Measurements from ENCODE around the gene IFT81. TPM values are rescaled to one million over a fixed set of nuclear protein-coding genes. Genes with fewer than 3 reads are reported as not detected.
"Not testable (repeated sequence)": the region's sequence is repeated elsewhere in the genome, so short reads cannot be mapped to it uniquely, and the experiment has no call there.

IFT81 gene
- total RNA-seq, 1 donor: 18.5 TPM

DNA sequence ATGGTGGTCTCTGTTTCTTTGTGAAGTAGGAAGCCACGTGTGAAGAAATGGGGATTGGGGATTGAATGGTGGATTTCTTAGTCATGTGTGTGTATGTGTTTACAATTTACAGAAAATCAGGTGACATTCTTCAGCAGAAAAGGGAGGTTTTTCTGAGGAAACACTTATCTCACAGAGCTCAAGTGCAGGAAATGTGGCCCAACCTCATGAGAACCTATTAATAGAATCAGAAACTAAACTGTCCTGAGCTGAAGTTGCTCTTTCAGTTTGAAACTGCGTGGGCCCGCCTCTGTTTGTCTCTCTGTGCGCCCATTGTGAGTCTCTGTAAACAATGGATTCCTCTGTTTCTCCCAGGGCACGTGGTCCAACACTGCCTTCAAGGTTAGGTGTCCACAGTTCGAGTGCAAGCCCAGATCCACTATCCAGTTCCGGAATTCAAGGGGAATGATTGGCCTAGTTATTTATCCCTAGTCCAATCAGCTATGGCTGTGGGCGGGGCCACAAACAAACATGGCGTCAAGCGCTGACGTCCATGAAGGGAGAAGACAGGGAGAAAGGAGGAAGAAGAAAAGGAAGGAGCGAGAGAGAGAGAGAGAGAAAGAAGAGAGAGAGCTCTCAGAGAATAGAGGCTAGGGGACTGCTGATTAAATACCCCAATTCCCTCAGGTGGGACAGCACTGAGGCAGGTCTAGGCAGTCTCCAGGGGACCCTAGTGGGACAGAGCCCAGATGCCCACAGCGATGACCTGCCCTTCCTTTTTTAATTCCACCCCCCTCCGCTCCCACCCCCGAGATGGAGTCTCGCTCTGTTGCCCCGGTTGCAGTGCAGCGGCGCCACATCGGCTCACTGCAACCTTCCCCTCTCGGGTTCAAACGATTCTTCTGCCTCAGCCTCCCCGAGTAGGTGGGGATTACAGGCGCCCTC, 44.4 kb upstream of the IFT81 start:
- Histone ChIP-seq H3K36me3 (ENCODE audit: insufficient read depth, low read length) (no peaks in the 10 kb centered on the region), H3K27me3 (ENCODE audit: insufficient read depth, low read length) (no peaks in the 10 kb centered on the region), H2AFZ (ENCODE audit: low read length) (peak overlapping the region; percentile 67), H3K9me3 (ENCODE audit: low read depth, low read length) (no peaks in the 10 kb centered on the region), H3K4me2 (ENCODE audit: insufficient read depth, low read length) (no peak overlapping the region), H3K4me1 (ENCODE audit: insufficient read depth, low read length) (no peaks in the 10 kb centered on the region), H4K20me1 (ENCODE audit: insufficient read depth, low read length) (no peaks in the 10 kb centered on the region), H3K79me2 (ENCODE audit: insufficient read depth, low read length) (no peaks in the 10 kb centered on the region), H3K4me3 (ENCODE audit: insufficient read depth, low read length) (no peak overlapping the region), H3K27ac (ENCODE audit: low read depth, low read length) (no peak overlapping the region)
- no peak for DNase-seq (ENCODE audit: insufficient read length, low spot score, missing footprints)
- TF ChIP-seq, protein P1, sequence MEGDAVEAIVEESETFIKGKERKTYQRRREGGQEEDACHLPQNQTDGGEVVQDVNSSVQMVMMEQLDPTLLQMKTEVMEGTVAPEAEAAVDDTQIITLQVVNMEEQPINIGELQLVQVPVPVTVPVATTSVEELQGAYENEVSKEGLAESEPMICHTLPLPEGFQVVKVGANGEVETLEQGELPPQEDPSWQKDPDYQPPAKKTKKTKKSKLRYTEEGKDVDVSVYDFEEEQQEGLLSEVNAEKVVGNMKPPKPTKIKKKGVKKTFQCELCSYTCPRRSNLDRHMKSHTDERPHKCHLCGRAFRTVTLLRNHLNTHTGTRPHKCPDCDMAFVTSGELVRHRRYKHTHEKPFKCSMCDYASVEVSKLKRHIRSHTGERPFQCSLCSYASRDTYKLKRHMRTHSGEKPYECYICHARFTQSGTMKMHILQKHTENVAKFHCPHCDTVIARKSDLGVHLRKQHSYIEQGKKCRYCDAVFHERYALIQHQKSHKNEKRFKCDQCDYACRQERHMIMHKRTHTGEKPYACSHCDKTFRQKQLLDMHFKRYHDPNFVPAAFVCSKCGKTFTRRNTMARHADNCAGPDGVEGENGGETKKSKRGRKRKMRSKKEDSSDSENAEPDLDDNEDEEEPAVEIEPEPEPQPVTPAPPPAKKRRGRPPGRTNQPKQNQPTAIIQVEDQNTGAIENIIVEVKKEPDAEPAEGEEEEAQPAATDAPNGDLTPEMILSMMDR (IDR thresholded peaks at IDR 0.05; ENCODE audit: extremely low read depth, low read depth, low read length): no peak

DNA sequence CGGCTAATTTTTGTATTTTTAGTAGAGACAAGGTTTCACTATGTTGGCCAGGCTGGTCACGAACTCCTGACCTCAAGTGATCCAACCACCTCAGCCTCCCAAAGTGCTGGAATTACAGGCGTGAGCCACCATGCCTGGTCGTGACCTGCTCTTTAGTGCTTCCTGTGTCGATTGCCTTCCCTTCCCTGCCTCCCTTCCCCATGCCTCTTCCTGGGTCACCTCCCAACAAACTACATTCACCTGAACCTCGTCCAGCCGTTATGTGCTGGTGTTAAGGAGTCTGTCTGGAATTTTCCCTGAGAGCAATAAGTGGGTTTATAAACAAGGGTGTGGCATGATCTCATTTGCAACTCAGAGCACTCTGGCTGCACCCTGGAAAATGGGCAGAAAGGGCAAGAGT, 43.7 kb upstream of the IFT81 start:
- TF ChIP-seq, protein P1 (IDR thresholded peaks at IDR 0.05; ENCODE audit: extremely low read depth, low read depth, low read length): no peak
- H3K36me3 ChIP-seq (ENCODE audit: insufficient read depth, low read length): no peaks in the 10 kb centered on the region
- H3K4me3 ChIP-seq (ENCODE audit: insufficient read depth, low read length): no peak overlapping the region
- no peaks in the 10 kb centered on the region for H3K4me1 ChIP-seq (ENCODE audit: insufficient read depth, low read length)
- no peaks in the 10 kb centered on the region for H3K9me3 ChIP-seq (ENCODE audit: low read depth, low read length)
- DNase-seq (ENCODE audit: insufficient read length, low spot score, missing footprints): no peak
- no peaks in the 10 kb centered on the region for H4K20me1 ChIP-seq (ENCODE audit: insufficient read depth, low read length)
- H3K4me2 ChIP-seq (ENCODE audit: insufficient read depth, low read length): no peak overlapping the region
- H3K27ac ChIP-seq (ENCODE audit: low read depth, low read length): no peak overlapping the region
- H3K27me3 ChIP-seq (ENCODE audit: insufficient read depth, low read length): no peaks in the 10 kb centered on the region
- H3K79me2 ChIP-seq (ENCODE audit: insufficient read depth, low read length): no peaks in the 10 kb centered on the region
- no peak overlapping the region for H2AFZ ChIP-seq (ENCODE audit: low read length)

DNA sequence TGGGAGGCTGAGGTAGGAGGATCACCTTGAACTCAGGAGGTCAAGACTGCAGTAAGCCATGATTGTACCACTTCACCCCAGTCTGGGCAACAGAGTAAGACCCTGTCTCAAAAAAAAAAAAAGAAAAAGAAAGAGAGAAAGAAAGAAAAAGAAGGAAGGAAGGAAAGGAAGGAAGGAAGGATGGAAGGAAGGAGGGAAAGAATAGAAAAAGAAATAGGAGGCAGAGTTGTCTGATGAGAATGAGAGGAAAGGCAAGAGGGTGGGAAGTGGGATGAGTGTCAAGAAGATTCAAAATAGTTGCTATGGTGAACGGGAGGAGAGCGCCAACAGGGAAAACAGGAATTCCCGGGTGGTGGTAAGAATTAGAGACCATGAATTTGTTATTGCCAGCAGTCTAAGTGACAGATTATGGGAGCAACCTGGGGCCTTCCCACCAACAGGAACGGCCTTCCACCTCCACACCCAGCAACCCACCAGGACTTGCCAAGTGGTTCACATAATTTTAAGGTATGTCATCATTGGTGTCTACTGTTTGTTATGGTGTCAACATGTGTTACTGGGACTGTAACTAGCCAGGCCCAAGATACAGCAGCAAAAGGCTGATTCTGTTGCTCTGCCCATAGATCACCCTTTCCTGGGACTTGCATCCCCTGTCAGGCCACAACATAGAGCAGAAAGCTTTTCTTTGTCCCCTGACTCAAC, 39.7 kb upstream of the IFT81 start:
- Histone ChIP-seq H3K36me3 (ENCODE audit: insufficient read depth, low read length) (no peaks in the 10 kb centered on the region), H3K4me2 (ENCODE audit: insufficient read depth, low read length) (no peak overlapping the region), H3K27ac (ENCODE audit: low read depth, low read length) (no peak overlapping the region), H2AFZ (ENCODE audit: low read length) (no peak overlapping the region), H3K79me2 (ENCODE audit: insufficient read depth, low read length) (no peaks in the 10 kb centered on the region), H3K9me3 (ENCODE audit: low read depth, low read length) (no peaks in the 10 kb centered on the region), H4K20me1 (ENCODE audit: insufficient read depth, low read length) (no peaks in the 10 kb centered on the region), H3K4me3 (ENCODE audit: insufficient read depth, low read length) (no peak overlapping the region), H3K4me1 (ENCODE audit: insufficient read depth, low read length) (no peaks in the 10 kb centered on the region), H3K27me3 (ENCODE audit: insufficient read depth, low read length) (peaks cover 9% of the 10 kb centered on the region)
- no peak for DNase-seq (ENCODE audit: insufficient read length, low spot score, missing footprints)
- TF ChIP-seq, protein P1 (IDR thresholded peaks at IDR 0.05; ENCODE audit: extremely low read depth, low read depth, low read length): no peak

DNA sequence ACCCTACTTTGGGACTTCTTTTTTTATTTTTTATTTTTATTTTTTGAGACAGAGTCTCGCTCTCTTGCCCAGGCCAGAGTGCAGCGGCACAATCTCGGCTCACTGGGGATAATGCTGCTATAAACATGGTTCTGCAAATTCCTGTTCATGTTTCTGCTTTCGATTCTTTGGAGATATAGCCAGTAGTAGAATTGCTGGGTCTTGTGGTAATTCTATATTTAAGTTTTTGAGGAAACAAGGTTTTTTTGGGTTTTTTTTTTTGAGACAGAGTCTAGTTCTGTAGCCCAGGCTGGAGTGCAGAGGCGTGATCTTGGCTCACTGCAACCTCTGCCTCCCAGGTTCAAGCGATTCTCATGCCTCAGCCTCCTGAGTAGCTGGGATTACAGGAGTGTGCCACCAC, 35.9 kb upstream of the IFT81 start:
- H3K27me3 ChIP-seq (ENCODE audit: insufficient read depth, low read length): peaks cover 11% of the 10 kb centered on the region
- H3K4me1 ChIP-seq (ENCODE audit: insufficient read depth, low read length); DNase-seq (ENCODE audit: insufficient read length, low spot score, missing footprints); H2AFZ ChIP-seq (ENCODE audit: low read length); H3K36me3 ChIP-seq (ENCODE audit: insufficient read depth, low read length); H4K20me1 ChIP-seq (ENCODE audit: insufficient read depth, low read length); H3K27ac ChIP-seq (ENCODE audit: low read depth, low read length); H3K4me2 ChIP-seq (ENCODE audit: insufficient read depth, low read length); H3K9me3 ChIP-seq (ENCODE audit: low read depth, low read length); H3K79me2 ChIP-seq (ENCODE audit: insufficient read depth, low read length); H3K4me3 ChIP-seq (ENCODE audit: insufficient read depth, low read length): not testable (repeated sequence)
